Parathyroid adenoma (tissue), 2 donors: ENCODE measurements around the gene PCBD2.

ENCODE experiments used
- H2AFZ ChIP-seq: fragments of 300-600 bp; sonication (generic); one replicate; pipeline ENCODE4 v1.7.0; 2017; ENCODE audit warnings: antibody characterized with exemption, mild to moderate bottlenecking
- H3K27ac ChIP-seq: fragments of 300-600 bp; sonication (generic); one replicate; pipeline ENCODE4 v1.7.0; 2017
- H3K27me3 ChIP-seq: fragments of 300-600 bp; sonication (generic); one replicate; pipeline ENCODE4 v1.7.0; 2017; ENCODE audit warnings: low read length; ENCODE audit not compliant: control insufficient read depth, insufficient read depth
- H3K36me3 ChIP-seq: fragments of 300-600 bp; sonication (generic); one replicate; pipeline ENCODE4 v1.7.0; 2017; ENCODE audit warnings: low read length; ENCODE audit not compliant: control insufficient read depth, insufficient read depth
- H3K4me1 ChIP-seq: fragments of 300-600 bp; sonication (generic); one replicate; pipeline ENCODE4 v1.7.0; 2017; ENCODE audit warnings: control low read depth
- H3K4me2 ChIP-seq: fragments of 300-600 bp; sonication (generic); one replicate; pipeline ENCODE4 v1.7.0; 2017; ENCODE audit warnings: low read length
- H3K4me3 ChIP-seq: fragments of 300-600 bp; sonication (generic); one replicate; pipeline ENCODE4 v1.7.0; 2017; ENCODE audit warnings: low read depth, low read length
- H3K79me2 ChIP-seq: fragments of 300-600 bp; sonication (generic); one replicate; pipeline ENCODE4 v1.7.0; 2017; ENCODE audit warnings: control low read depth
- H3K9ac ChIP-seq: fragments of 300-600 bp; sonication (generic); one replicate; pipeline ENCODE4 v1.7.0; 2017; ENCODE audit warnings: mild to moderate bottlenecking
- H3K9me3 ChIP-seq: fragments of 300-600 bp; sonication (generic); one replicate; pipeline ENCODE4 v1.7.0; 2017; ENCODE audit warnings: low read length; ENCODE audit not compliant: control insufficient read depth
- TF ChIP-seq, protein P1 (sequence below): fragments of 300-600 bp; sonication (generic); IDR thresholded peaks from one replicate; pipeline ENCODE4 v1.7.0; 2017; ENCODE audit warnings: antibody characterized with exemption, mild to moderate bottlenecking
- donor health status: primary hyperparathyroidism.

Gene PCBD2

DNA sequence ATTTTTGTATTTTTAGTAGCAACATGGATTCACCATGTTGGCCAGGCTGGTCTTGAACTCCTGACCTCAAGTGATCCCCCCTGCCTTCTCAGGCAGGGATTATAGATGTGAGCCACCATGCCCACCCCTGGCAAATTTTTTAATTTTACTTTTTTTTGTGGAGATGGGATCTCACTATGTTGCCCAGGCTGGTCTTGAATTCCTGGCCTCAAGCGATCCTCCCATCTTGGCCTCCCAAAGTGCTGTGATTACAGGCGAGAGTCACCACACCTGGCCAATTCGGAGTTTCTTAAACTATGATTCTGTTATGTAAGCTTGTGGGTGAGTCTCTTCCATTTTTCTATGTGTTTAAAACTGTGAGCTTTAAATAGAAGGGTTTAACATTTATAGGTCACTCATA lies 27.6 kb downstream of the PCBD2 start:
- H3K4me3 ChIP-seq: no peak overlapping the region
- no peaks in the 10 kb centered on the region for H3K9me3 ChIP-seq
- H3K27ac ChIP-seq: no peak overlapping the region
- H3K4me1 ChIP-seq: no peaks in the 10 kb centered on the region
- no peak overlapping the region for H3K9ac ChIP-seq
- H2AFZ ChIP-seq: no peak overlapping the region
- no peaks in the 10 kb centered on the region for H3K27me3 ChIP-seq
- no peak overlapping the region for H3K4me2 ChIP-seq
- no peaks in the 10 kb centered on the region for H3K36me3 ChIP-seq
- TF ChIP-seq, protein P1, sequence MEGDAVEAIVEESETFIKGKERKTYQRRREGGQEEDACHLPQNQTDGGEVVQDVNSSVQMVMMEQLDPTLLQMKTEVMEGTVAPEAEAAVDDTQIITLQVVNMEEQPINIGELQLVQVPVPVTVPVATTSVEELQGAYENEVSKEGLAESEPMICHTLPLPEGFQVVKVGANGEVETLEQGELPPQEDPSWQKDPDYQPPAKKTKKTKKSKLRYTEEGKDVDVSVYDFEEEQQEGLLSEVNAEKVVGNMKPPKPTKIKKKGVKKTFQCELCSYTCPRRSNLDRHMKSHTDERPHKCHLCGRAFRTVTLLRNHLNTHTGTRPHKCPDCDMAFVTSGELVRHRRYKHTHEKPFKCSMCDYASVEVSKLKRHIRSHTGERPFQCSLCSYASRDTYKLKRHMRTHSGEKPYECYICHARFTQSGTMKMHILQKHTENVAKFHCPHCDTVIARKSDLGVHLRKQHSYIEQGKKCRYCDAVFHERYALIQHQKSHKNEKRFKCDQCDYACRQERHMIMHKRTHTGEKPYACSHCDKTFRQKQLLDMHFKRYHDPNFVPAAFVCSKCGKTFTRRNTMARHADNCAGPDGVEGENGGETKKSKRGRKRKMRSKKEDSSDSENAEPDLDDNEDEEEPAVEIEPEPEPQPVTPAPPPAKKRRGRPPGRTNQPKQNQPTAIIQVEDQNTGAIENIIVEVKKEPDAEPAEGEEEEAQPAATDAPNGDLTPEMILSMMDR: no peak
- H3K79me2 ChIP-seq: no peaks in the 10 kb centered on the region

DNA sequence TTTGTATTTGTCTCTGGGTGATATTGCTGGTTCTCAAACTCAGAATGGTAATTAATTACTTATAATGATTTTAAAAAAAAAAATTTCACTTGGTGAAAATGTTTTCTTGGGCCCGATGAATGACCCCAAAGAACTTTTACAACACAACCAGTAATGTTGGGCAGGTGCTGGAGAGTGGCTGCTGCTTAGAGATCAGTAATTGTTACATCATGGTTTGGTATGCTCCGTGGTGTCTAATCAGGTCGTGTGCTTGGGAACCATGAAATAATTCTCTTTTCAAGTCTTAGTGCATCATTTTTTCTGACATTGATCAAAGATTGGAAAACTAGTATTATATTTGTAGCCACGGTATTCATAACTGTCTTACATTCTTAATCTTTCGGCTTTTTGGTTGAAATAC lies 29.3 kb downstream of the PCBD2 start:
- no peak overlapping the region for H3K4me3 ChIP-seq
- H3K4me1 ChIP-seq: no peaks in the 10 kb centered on the region
- no peak overlapping the region for H3K4me2 ChIP-seq
- no peak overlapping the region for H2AFZ ChIP-seq
- H3K9me3 ChIP-seq: no peaks in the 10 kb centered on the region
- no peak overlapping the region for H3K27ac ChIP-seq
- no peaks in the 10 kb centered on the region for H3K27me3 ChIP-seq
- no peaks in the 10 kb centered on the region for H3K36me3 ChIP-seq
- TF ChIP-seq, protein P1: no peak
- H3K9ac ChIP-seq: no peak overlapping the region
- no peaks in the 10 kb centered on the region for H3K79me2 ChIP-seq

DNA sequence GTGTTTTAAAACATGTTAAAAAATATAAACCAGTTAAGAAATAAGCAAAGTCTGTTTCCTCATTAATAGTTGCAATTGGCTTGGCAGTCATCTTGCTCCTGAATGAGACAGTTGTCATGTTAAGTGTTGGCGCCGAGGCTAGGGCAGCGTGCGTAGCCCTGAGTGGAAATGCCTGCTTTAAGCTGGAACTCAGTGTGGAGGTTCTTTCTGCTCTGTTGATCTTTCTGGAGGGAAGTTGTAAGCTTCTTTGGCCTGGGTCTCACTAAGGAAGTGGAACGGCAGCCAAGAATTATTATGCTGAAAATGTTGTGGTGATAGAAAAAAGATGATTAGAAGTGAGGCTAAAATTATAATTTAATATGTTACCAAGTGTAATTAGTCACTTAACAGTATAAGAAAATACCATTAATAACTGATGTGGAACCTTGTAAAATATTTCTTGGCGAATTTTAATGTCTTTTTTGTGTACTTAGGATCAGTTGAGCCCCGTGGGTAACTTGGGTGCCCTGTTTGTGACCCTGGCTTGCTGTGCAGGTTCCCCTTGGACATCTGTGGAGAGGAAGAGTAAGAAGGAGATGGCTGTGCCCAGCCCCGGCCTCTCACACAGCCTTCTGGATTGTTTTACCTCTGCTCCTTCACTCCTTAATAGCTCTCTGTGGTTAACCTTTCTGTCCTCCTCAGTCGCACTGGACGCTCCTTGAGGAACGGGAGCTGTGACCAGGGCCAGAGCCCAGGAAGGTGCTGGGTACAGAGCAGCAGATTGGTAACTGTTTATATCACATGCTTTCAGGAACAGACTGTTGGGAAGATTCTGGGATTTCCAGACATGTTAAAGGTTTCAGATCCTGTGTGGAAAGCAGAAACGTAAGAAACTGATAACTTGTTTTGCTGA lies 31.0 kb downstream of the PCBD2 start:
- no peaks in the 10 kb centered on the region for H3K36me3 ChIP-seq

DNA sequence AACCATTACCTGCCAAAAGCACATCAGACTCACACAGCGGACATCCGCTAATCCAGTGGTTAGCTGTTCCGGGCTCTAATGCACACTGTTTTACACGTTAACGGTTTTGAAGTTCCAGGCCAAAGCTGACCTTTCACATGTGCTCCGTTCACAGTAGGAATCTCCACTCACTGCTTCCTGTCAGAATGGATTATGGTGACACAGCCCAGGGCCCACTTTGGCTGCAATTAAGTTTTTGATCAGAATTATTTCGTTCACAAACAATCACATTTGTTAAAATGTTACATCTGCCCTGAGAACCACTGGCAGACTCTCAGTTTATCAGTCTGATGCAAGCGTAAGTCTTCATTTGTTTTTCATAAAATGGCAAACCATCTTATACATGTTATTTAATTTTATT lies 32.6 kb downstream of the PCBD2 start:
- H3K36me3 ChIP-seq: no peaks in the 10 kb centered on the region
- H3K27ac ChIP-seq: no peak overlapping the region
- TF ChIP-seq, protein P1: no peak

More for the DNA sequence above, 31.0 kb downstream of the PCBD2 start:
- Histone ChIP-seq H3K4me2 (no peak overlapping the region), H3K79me2 (no peaks in the 10 kb centered on the region), H3K9ac (no peak overlapping the region), H2AFZ (no peak overlapping the region), H3K4me1 (no peaks in the 10 kb centered on the region), H3K27ac (no peak overlapping the region), H3K9me3 (no peaks in the 10 kb centered on the region), H3K4me3 (no peak overlapping the region), H3K27me3 (no peaks in the 10 kb centered on the region)
- TF ChIP-seq, protein P1: no peak

DNA sequence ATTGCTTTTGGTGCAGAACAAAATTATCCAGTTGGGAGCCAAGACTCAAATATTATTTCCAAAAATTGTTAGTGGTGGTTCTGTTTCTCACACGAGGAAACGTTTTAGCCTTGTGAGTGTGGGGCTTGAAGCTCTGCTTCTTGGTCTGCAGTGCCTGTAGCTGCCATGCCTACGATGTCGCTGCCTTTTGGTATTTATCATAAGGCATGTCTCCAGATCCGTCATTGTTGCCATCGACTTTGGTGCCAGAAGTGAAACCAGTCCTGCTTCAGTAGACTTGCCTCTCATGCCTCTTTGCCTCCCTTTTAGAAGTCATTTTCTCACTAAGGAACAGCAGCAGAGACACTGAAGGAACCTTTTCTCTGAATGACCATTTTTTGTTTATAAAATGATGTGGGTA lies 33.1 kb downstream of the PCBD2 start:
- no peak overlapping the region for H3K9ac ChIP-seq
- H3K4me3 ChIP-seq: no peak overlapping the region
- H3K36me3 ChIP-seq: no peaks in the 10 kb centered on the region
- H3K4me1 ChIP-seq: peaks cover 1% of the 10 kb centered on the region
- no peaks in the 10 kb centered on the region for H3K9me3 ChIP-seq
- H3K27me3 ChIP-seq: no peaks in the 10 kb centered on the region
- no peaks in the 10 kb centered on the region for H3K79me2 ChIP-seq
- TF ChIP-seq, protein P1: no peak
- no peak overlapping the region for H3K27ac ChIP-seq
- H2AFZ ChIP-seq: no peak overlapping the region
- no peak overlapping the region for H3K4me2 ChIP-seq

More for the DNA sequence above, 32.6 kb downstream of the PCBD2 start:
- Histone ChIP-seq H3K4me3 (no peak overlapping the region), H3K79me2 (no peaks in the 10 kb centered on the region), H3K4me1 (no peaks in the 10 kb centered on the region), H3K27me3 (no peaks in the 10 kb centered on the region), H2AFZ (no peak overlapping the region), H3K4me2 (no peak overlapping the region), H3K9ac (no peak overlapping the region), H3K9me3 (no peaks in the 10 kb centered on the region)
